ENCODE measurements around the gene PLEKHG4B. TPM values are rescaled to one million over a fixed set of nuclear protein-coding genes. Genes with fewer than 3 reads are reported as not detected.
A peak's percentile ranks its signal among the peaks of the same experiment; 100 is the strongest.

PLEKHG4B gene
- total RNA-seq, 1 donor from 2014 or later = 49.4 TPM

DNA sequence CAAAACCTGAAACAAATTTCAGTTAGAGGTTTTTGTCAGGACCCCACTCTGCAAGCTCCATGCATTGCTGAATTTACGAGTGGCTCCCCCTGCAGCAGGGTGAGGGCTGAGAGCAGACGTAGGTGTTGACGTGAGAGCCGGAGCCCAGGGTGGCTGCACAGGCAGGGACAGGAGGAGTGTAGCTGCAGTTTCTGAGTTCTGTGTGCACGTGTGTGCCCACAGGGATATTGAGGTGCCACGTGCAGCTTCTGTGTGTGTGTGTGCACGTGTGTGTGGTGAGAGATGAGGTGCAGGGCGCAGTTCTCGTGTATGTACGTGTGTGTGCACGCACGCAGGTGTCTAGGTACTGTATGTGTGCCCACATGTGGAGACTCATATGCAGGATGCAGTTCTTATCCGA is 14.6 kb downstream of the PLEKHG4B start:
- H3K9me3 Mint-ChIP-seq (ENCODE audit: unreplicated experiment) = peaks cover 24% of the 10 kb centered on the region

DNA sequence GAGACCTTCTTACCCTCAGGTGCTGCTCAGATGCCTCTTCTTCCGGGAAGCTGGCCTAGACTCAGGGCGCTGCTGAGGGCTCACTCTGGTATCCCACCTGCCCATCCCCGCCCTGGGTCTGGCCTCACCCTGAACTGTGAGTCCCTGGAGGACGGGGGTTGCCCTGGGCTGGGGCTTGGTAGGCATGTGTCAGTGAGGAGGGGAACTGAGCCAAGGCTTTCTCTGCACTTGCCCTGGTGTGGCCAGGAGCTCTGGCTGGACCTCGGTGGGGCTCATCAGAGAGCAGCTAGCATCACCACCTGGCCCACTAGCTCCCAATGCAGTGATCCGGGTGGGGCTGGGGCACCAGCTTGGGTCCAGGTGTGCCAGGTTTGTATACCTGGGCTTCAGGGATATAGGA is 15.6 kb downstream of the PLEKHG4B start:
- H3K4me1 Mint-ChIP-seq (ENCODE audit: low read depth, unreplicated experiment) = peaks cover 60% of the 10 kb centered on the region
- no peak for DNase-seq
- peak overlapping the region; percentile 3 for H3K4me3 Mint-ChIP-seq (ENCODE audit: unreplicated experiment)
- TF ChIP-seq CTCF (IDR thresholded peaks at IDR 0.05; ENCODE audit: partially characterized antibody, unreplicated experiment) = no peak
- peaks cover 28% of the 10 kb centered on the region for H3K27me3 Mint-ChIP-seq (ENCODE audit: unreplicated experiment)
- H3K9me3 Mint-ChIP-seq (ENCODE audit: unreplicated experiment) = peaks cover 24% of the 10 kb centered on the region
- H3K36me3 Mint-ChIP-seq (ENCODE audit: unreplicated experiment) = peaks cover 17% of the 10 kb centered on the region
- H3K27ac Mint-ChIP-seq (ENCODE audit: unreplicated experiment) = peak overlapping the region; percentile 78

More for the DNA sequence above, 14.6 kb downstream of the PLEKHG4B start:
- no peak for TF ChIP-seq CTCF (IDR thresholded peaks at IDR 0.05; ENCODE audit: partially characterized antibody, unreplicated experiment)
- Mint-ChIP-seq H3K27ac (ENCODE audit: unreplicated experiment) (peak overlapping the region; percentile 89), H3K4me1 (ENCODE audit: low read depth, unreplicated experiment) (peaks cover 58% of the 10 kb centered on the region), H3K27me3 (ENCODE audit: unreplicated experiment) (peaks cover 29% of the 10 kb centered on the region), H3K4me3 (ENCODE audit: unreplicated experiment) (peak overlapping the region; percentile 67), H3K36me3 (ENCODE audit: unreplicated experiment) (peaks cover 13% of the 10 kb centered on the region)
- DNase-seq = no peak

DNA sequence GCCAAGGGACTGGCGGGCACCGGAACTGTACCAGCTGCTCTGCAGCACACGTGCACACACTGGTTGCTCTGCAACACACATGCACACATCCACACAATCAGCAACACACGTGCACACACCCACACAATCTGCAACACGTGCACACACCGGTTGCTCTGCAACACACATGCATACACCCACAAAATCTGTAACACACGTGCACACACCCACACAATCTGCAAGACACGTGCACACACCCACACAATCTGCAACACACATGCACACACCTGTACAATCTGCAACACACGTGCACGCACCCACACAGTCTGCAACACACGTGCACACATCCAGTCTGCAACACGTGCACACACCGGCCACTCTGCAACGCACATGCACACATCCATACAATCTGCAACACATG is 17.9 kb downstream of the PLEKHG4B start:
- Mint-ChIP-seq H3K27ac (ENCODE audit: unreplicated experiment) (peak overlapping the region; percentile 46), H3K4me3 (ENCODE audit: unreplicated experiment) (no peak overlapping the region), H3K36me3 (ENCODE audit: unreplicated experiment) (peaks cover 30% of the 10 kb centered on the region), H3K27me3 (ENCODE audit: unreplicated experiment) (peaks cover 25% of the 10 kb centered on the region), H3K9me3 (ENCODE audit: unreplicated experiment) (peaks cover 22% of the 10 kb centered on the region), H3K4me1 (ENCODE audit: low read depth, unreplicated experiment) (peaks cover 39% of the 10 kb centered on the region)
- no peak for DNase-seq
- TF ChIP-seq CTCF (IDR thresholded peaks at IDR 0.05; ENCODE audit: partially characterized antibody, unreplicated experiment) = no peak

DNA sequence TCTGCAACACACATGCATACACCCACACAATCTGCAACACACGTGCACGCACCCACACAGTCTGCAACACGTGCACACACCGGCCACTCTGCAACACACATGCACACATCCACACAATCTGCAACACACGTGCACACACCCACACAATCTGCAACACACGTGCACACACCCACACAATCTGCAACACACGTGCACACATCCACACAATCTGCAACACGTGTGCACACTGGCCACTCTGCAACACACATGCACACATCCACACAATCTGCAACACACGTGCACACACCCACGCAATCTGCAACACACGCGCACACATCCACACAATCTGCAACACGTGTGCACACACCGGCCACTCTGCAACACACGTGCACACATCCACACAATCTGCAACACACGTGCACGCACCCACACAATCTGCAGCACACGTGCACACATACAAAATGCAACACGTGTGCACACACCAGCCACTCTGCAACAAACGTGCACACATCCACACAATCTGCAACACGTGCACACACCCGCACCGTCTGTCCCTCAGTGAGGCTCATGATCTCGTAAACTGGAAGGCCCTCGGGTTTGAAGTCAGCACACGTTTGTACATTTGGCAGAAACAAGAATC is 18.4 kb downstream of the PLEKHG4B start:
- peaks cover 33% of the 10 kb centered on the region for H3K36me3 Mint-ChIP-seq (ENCODE audit: unreplicated experiment)
- no peak for TF ChIP-seq CTCF (IDR thresholded peaks at IDR 0.05; ENCODE audit: partially characterized antibody, unreplicated experiment)

GRCh38 chr5:111171-111570 is 19.2 kb downstream of the PLEKHG4B start:
- Mint-ChIP-seq H3K9me3 (ENCODE audit: unreplicated experiment) (peaks cover 24% of the 10 kb centered on the region), H3K4me1 (ENCODE audit: low read depth, unreplicated experiment) (peaks cover 29% of the 10 kb centered on the region), H3K27ac (ENCODE audit: unreplicated experiment) (no peak overlapping the region), H3K27me3 (ENCODE audit: unreplicated experiment) (peaks cover 25% of the 10 kb centered on the region), H3K36me3 (ENCODE audit: unreplicated experiment) (peaks cover 38% of the 10 kb centered on the region), H3K4me3 (ENCODE audit: unreplicated experiment) (no peak overlapping the region)
- no peak for TF ChIP-seq CTCF (IDR thresholded peaks at IDR 0.05; ENCODE audit: partially characterized antibody, unreplicated experiment)
- no peak for DNase-seq

More for the DNA sequence above, 18.4 kb downstream of the PLEKHG4B start:
- no peak overlapping the region for H3K4me3 Mint-ChIP-seq (ENCODE audit: unreplicated experiment)
- H3K27ac Mint-ChIP-seq (ENCODE audit: unreplicated experiment) = peak overlapping the region; percentile 11
- no peak for DNase-seq
- H3K27me3 Mint-ChIP-seq (ENCODE audit: unreplicated experiment) = peaks cover 25% of the 10 kb centered on the region
- H3K4me1 Mint-ChIP-seq (ENCODE audit: low read depth, unreplicated experiment) = peaks cover 34% of the 10 kb centered on the region
- H3K9me3 Mint-ChIP-seq (ENCODE audit: unreplicated experiment) = peaks cover 22% of the 10 kb centered on the region

Data from glutamatergic neuron (in vitro differentiated cells).